Neural cell (in vitro differentiated cells): ENCODE data around the gene POMGNT2. TPM values are rescaled to one million over a fixed set of nuclear protein-coding genes. Genes with fewer than 3 reads are reported as not detected.

Experiments used
- H2AFZ ChIP-seq: fragments of 200-600, 300-800 bp; sonication (generic), shearing (Covaris generic); 2 replicates; pipeline ENCODE4 v1.6.0; 2014; ENCODE audit warnings: low read depth, mild to moderate bottlenecking, antibody characterized with exemption, low read length, moderate library complexity
- H3F3A ChIP-seq: fragments of 200-600 bp; shearing (Covaris generic); 2 replicates; pipeline ENCODE4 v1.6.1; 2016; ENCODE audit warnings: mild to moderate bottlenecking, moderate library complexity, mixed read lengths, antibody characterized with exemption, low read length; ENCODE audit not compliant: insufficient read depth, poor library complexity, severe bottlenecking
- H3K27ac ChIP-seq: fragments of 200-600, 300-800 bp; sonication (generic), shearing (Covaris generic); 2 replicates; pipeline ENCODE4 v1.5.1; 2014; ENCODE audit warnings: mild to moderate bottlenecking, low read length, moderate library complexity
- H3K27me3 ChIP-seq: fragments of 300-800, 200-600 bp; sonication (generic), shearing (Covaris generic); 2 replicates; pipeline ENCODE4 v1.6.0; 2014; ENCODE audit warnings: mild to moderate bottlenecking, low read depth, low read length, moderate library complexity; ENCODE audit not compliant: insufficient read depth
- H3K36me3 ChIP-seq: fragments of 300-800, 200-600 bp; sonication (generic), shearing (Covaris generic); 2 replicates; pipeline ENCODE4 v1.5.1; 2014; ENCODE audit warnings: mild to moderate bottlenecking, antibody characterized with exemption, low read length, moderate library complexity; ENCODE audit not compliant: insufficient read depth
- H3K4me2 ChIP-seq: fragments of 300-800, 200-600 bp; sonication (generic), shearing (Covaris generic); 2 replicates; pipeline ENCODE4 v1.6.0; 2014; ENCODE audit warnings: mild to moderate bottlenecking, low read length
- H3K4me3 ChIP-seq: fragments of 300-800, 200-600 bp; sonication (generic), shearing (Covaris generic); 2 replicates; pipeline ENCODE4 v1.5.1; 2014; ENCODE audit warnings: mild to moderate bottlenecking, low read length, moderate library complexity
- H3K79me2 ChIP-seq: fragments of 200-600 bp; shearing (Covaris generic); replicated peaks from 2 replicates; pipeline ENCODE4 v1.6.0; 2014; ENCODE audit warnings: mild to moderate bottlenecking, low read length, moderate library complexity; ENCODE audit not compliant: insufficient read depth
- H3K9ac ChIP-seq: fragments of 300-800, 200-600 bp; sonication (generic), shearing (Covaris generic); 2 replicates; pipeline ENCODE4 v1.6.1; 2016; ENCODE audit warnings: mild to moderate bottlenecking, low read length, mixed read lengths
- H3K9me2 ChIP-seq: fragments of 200-600 bp; shearing (Covaris generic); 2 replicates; pipeline ENCODE4 v1.6.1; 2016; ENCODE audit warnings: mild to moderate bottlenecking, low read length, mixed read lengths; ENCODE audit not compliant: insufficient read depth
- H3K9me3 ChIP-seq: fragments of 200-600, 300-800 bp; sonication (generic), shearing (Covaris generic); 2 replicates; pipeline ENCODE4 v1.6.1; 2016; ENCODE audit warnings: mild to moderate bottlenecking, mixed run types, low read length, moderate library complexity, mixed read lengths
- H4K20me1 ChIP-seq: fragments of 200-600 bp; shearing (Covaris generic); 2 replicates; pipeline ENCODE4 v1.6.1; 2016; ENCODE audit warnings: mild to moderate bottlenecking, mixed run types; ENCODE audit not compliant: insufficient read depth
- EP300 ChIP-seq: fragments of 450-650 bp; conservative IDR thresholded peaks from 2 replicates; pipeline ENCODE4 v1.6.1; 2014; ENCODE audit warnings: antibody characterized with exemption, mild to moderate bottlenecking, moderate library complexity; ENCODE audit not compliant: poor library complexity, severe bottlenecking
- EZH2 ChIP-seq: fragments of 200-600, 300-800 bp; shearing (Covaris generic), sonication (generic); IDR thresholded peaks from 2 replicates; pipeline ENCODE4 v1.6.1; 2014; ENCODE audit warnings: antibody characterized with exemption, low read length, borderline replicate concordance, mild to moderate bottlenecking; ENCODE audit not compliant: insufficient read depth, poor library complexity, severe bottlenecking
- MXI1 ChIP-seq: fragments of 450-650 bp; conservative IDR thresholded peaks from 2 replicates; pipeline ENCODE4 v1.6.1; 2014; ENCODE audit warnings: antibody characterized with exemption, mild to moderate bottlenecking; ENCODE audit not compliant: poor library complexity, severe bottlenecking
- POLR2AphosphoS5 ChIP-seq: IDR thresholded peaks from 2 replicates; pipeline ENCODE4 v1.6.1; 2012
- RAD21 ChIP-seq: fragments of 450-650 bp; conservative IDR thresholded peaks from 2 replicates; pipeline ENCODE4 v1.6.1; 2014; ENCODE audit warnings: antibody characterized with exemption, mild to moderate bottlenecking, moderate library complexity
- SMC3 ChIP-seq: fragments of 450-650 bp; conservative IDR thresholded peaks from 2 replicates; pipeline ENCODE4 v1.6.1; 2014; ENCODE audit warnings: antibody characterized with exemption, mild to moderate bottlenecking, moderate library complexity; ENCODE audit not compliant: poor library complexity
- TAF1 ChIP-seq: IDR thresholded peaks from 2 replicates; pipeline ENCODE4 v1.6.1; 2012; ENCODE audit warnings: low read depth
- polyA plus RNA-seq: library from polyadenylated mRNA; depleted of rRNA; stranded (reverse); fragments of >200 nt; gene quantifications from 2 replicates; pipeline ENCODE4 v1.2.3, GENCODE V29; 2014
- TF ChIP-seq, protein P1 (sequence below): IDR thresholded peaks from 2 replicates; pipeline ENCODE4 v1.6.1; 2012; ENCODE audit warnings: borderline replicate concordance

POMGNT2 gene
- polyA plus RNA-seq, 1 donor from 2014 or later = 25.7 TPM

- no peak overlapping the region for H3K4me3 ChIP-seq
- no peaks in the 10 kb centered on the region for H3K36me3 ChIP-seq
- no peaks in the 10 kb centered on the region for H3K79me2 ChIP-seq
- H2AFZ ChIP-seq = no peak overlapping the region
- no peak overlapping the region for H3K9ac ChIP-seq
- no peaks in the 10 kb centered on the region for H3K27me3 ChIP-seq
- no peak for TF ChIP-seq POLR2AphosphoS5
- TF ChIP-seq TAF1 = no peak
- TF ChIP-seq EZH2 = no peak
- no peak for TF ChIP-seq SMC3
- TF ChIP-seq EP300 = no peak
- TF ChIP-seq RAD21 = no peak
- TF ChIP-seq, protein P1, sequence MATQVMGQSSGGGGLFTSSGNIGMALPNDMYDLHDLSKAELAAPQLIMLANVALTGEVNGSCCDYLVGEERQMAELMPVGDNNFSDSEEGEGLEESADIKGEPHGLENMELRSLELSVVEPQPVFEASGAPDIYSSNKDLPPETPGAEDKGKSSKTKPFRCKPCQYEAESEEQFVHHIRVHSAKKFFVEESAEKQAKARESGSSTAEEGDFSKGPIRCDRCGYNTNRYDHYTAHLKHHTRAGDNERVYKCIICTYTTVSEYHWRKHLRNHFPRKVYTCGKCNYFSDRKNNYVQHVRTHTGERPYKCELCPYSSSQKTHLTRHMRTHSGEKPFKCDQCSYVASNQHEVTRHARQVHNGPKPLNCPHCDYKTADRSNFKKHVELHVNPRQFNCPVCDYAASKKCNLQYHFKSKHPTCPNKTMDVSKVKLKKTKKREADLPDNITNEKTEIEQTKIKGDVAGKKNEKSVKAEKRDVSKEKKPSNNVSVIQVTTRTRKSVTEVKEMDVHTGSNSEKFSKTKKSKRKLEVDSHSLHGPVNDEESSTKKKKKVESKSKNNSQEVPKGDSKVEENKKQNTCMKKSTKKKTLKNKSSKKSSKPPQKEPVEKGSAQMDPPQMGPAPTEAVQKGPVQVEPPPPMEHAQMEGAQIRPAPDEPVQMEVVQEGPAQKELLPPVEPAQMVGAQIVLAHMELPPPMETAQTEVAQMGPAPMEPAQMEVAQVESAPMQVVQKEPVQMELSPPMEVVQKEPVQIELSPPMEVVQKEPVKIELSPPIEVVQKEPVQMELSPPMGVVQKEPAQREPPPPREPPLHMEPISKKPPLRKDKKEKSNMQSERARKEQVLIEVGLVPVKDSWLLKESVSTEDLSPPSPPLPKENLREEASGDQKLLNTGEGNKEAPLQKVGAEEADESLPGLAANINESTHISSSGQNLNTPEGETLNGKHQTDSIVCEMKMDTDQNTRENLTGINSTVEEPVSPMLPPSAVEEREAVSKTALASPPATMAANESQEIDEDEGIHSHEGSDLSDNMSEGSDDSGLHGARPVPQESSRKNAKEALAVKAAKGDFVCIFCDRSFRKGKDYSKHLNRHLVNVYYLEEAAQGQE = no peak
- H3K9me3 ChIP-seq = no peaks in the 10 kb centered on the region
- H3F3A ChIP-seq = no peaks in the 10 kb centered on the region
- no peak overlapping the region for H3K27ac ChIP-seq
- no peak overlapping the region for H3K4me2 ChIP-seq
- H3K9me2 ChIP-seq = no peaks in the 10 kb centered on the region
- H4K20me1 ChIP-seq = no peaks in the 10 kb centered on the region
These were observed 11.9 kb downstream of the POMGNT2 start for GRCh38 chr3:43093974-43094373.

DNA sequence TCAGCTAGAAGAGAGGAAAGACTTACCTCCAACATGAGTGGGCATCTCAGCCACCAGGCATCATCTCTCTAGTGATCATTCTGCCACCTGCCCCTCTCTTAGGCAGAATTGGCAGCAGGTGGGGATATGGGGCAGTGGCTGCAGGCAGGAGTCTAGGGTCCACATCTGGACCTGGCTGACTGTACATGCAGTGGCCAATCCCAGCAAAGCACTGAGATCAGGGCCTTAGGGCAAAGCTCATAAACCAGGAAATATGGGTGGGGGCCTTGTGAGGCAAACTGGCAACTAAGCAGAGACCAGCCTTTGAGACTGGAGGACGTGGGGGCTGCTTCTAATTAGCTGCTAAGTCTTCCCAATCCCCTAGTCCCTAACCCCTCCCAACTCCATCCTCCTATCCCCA is 12.9 kb downstream of the POMGNT2 start:
- H3K27ac ChIP-seq = no peak overlapping the region
- TF ChIP-seq TAF1 (no peak), SMC3 (no peak)
- TF ChIP-seq, protein P1 = no peak

DNA sequence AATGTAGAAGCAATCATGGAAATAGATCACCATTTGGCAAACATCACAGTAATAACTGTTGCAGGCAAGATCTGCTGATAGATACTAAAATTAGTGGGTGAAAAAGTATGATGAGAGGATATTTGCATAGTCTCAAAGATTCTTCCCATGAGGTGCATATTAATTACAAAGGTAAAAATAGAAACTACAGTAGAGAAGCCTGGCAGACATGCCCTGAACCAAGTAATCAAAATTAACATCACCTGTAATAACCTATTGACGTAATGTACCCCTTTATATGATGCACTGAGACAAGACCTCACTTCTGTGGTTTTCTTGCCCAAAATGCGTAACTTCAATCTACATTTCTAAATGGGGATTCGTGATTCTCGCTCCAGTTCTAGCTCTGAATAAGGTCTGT is 14.4 kb downstream of the POMGNT2 start:
- no peaks in the 10 kb centered on the region for H3F3A ChIP-seq
- no peak overlapping the region for H3K9ac ChIP-seq
- no peaks in the 10 kb centered on the region for H3K9me2 ChIP-seq
- H4K20me1 ChIP-seq = no peaks in the 10 kb centered on the region
- H3K9me3 ChIP-seq = no peaks in the 10 kb centered on the region
- H3K36me3 ChIP-seq = no peaks in the 10 kb centered on the region
- no peak overlapping the region for H3K4me2 ChIP-seq
- no peak overlapping the region for H2AFZ ChIP-seq
- H3K4me3 ChIP-seq = no peak overlapping the region
- H3K27ac ChIP-seq = no peak overlapping the region
- no peaks in the 10 kb centered on the region for H3K79me2 ChIP-seq
- no peaks in the 10 kb centered on the region for H3K27me3 ChIP-seq
- TF ChIP-seq RAD21 = no peak
- no peak for TF ChIP-seq TAF1
- TF ChIP-seq MXI1 = no peak
- TF ChIP-seq POLR2AphosphoS5 = no peak
- TF ChIP-seq EZH2 = no peak
- TF ChIP-seq, protein P1 = no peak
- no peak for TF ChIP-seq SMC3

More for the DNA sequence above, 12.9 kb downstream of the POMGNT2 start:
- Histone ChIP-seq H3K36me3 (no peaks in the 10 kb centered on the region), H3K27me3 (no peaks in the 10 kb centered on the region), H4K20me1 (no peaks in the 10 kb centered on the region), H3K79me2 (no peaks in the 10 kb centered on the region), H3K9ac (no peak overlapping the region), H2AFZ (no peak overlapping the region), H3K4me2 (no peak overlapping the region), H3K9me2 (no peaks in the 10 kb centered on the region), H3K9me3 (no peaks in the 10 kb centered on the region), H3K4me3 (no peak overlapping the region), H3F3A (no peaks in the 10 kb centered on the region)
